GM12878 (cell line): ENCODE data around the gene ESR1. TPM values are rescaled to one million over a fixed set of nuclear protein-coding genes. Genes with fewer than 3 reads are reported as not detected.

Experiments
- ATAC-seq: fragments of 200-7000 bp; cut with Tn5 transposase; 3 replicates; pipeline ENCODE4 v1.9.1; 2020; ENCODE audit warnings: mild to moderate bottlenecking, moderate library complexity
- BruUV-seq: library from RNA; stranded (reverse); fragments of 400-500 nt; replicated peaks from 2 replicates; lab custom pipeline; 2021; lab: Mats Ljungman, UMichigan
- CTCF ChIA-PET: fragments of 300-600 bp; sonication (Branson Sonifier 250); formaldehyde crosslinking; extraction: SDS; loops from one replicate; lab custom pipeline; 2021; ENCODE audit warnings: inconsistent platforms; lab: Yijun Ruan, JAX
- POLR2A ChIA-PET: fragments of 350-600 bp; formaldehyde crosslinking; extraction: SDS; loops from one replicate; lab custom pipeline; 2021; ENCODE audit warnings: inconsistent platforms; lab: Charles Lee
- RAD21 ChIA-PET: fragments of 300-600 bp; sonication (Branson Sonifier 250); formaldehyde crosslinking; loops from one replicate; lab custom pipeline; 2023; ENCODE audit warnings: antibody characterized with exemption; ENCODE audit not compliant: unreplicated experiment; lab: Charles Lee
- SMC1A ChIA-PET: fragments of 300-600 bp; sonication (Branson Sonifier 250); formaldehyde crosslinking; loops from one replicate; lab custom pipeline; 2023; ENCODE audit not compliant: unreplicated experiment, uncharacterized antibody; lab: Charles Lee
- DNase-seq: peaks from one replicate; pipeline ENCODE4 v3.0.0-alpha.2; 2011; ENCODE audit warnings: low read depth, low spot score
- FAIRE-seq: peaks from 3 replicates; lab custom pipeline; 2011; peaks lifted over from hg19 to GRCh38; lab: Jason Lieb, UNC
- H2AFZ ChIP-seq: 2 replicates; pipeline ENCODE4 v1.6.0; 2011; ENCODE audit warnings: low read depth, low read length, control low read depth; ENCODE audit not compliant: control insufficient read depth
- H3K27ac ChIP-seq: 2 replicates; pipeline ENCODE4 v1.5.1; 2011; ENCODE audit warnings: control low read depth; ENCODE audit not compliant: control insufficient read depth, insufficient read depth
- H3K27me3 ChIP-seq, 2 experiments: replicated peaks in 1 of 2; 2 replicates each; pipeline versions ENCODE4 v1.6.0 to v1.6.1; 2011; ENCODE audit warnings: low read length in 1 of 2; ENCODE audit not compliant: control insufficient read depth in 2 of 2, insufficient read depth in 2 of 2
- H3K36me3 ChIP-seq, 2 experiments: 2 replicates each; pipeline ENCODE4 v1.5.1; 2011; ENCODE audit warnings: low read length in 1 of 2; ENCODE audit not compliant: control insufficient read depth in 2 of 2, insufficient read depth in 2 of 2
- H3K4me1 ChIP-seq: 2 replicates; pipeline ENCODE4 v1.6.1; 2011; ENCODE audit warnings: mild to moderate bottlenecking, low read length, moderate library complexity, mixed read lengths; ENCODE audit not compliant: control insufficient read depth, insufficient read depth
- H3K4me2 ChIP-seq: 2 replicates; pipeline ENCODE4 v1.6.0; 2011; ENCODE audit warnings: control low read depth; ENCODE audit not compliant: control insufficient read depth, insufficient read depth
- H3K4me3 ChIP-seq: fragments of 200-600 bp; sonication (generic); 2 replicates; pipeline ENCODE4 v1.5.1; 2016
- H3K79me2 ChIP-seq: 2 replicates; pipeline ENCODE4 v1.6.0; 2011; ENCODE audit warnings: low read length; ENCODE audit not compliant: control insufficient read depth, insufficient read depth
- H3K9ac ChIP-seq: 2 replicates; pipeline ENCODE4 v1.8.0; 2011; ENCODE audit warnings: low read length, control low read depth, mixed read lengths; ENCODE audit not compliant: control insufficient read depth, insufficient read depth
- H3K9me3 ChIP-seq: replicated peaks from 3 replicates; pipeline ENCODE4 v1.5.1; 2011; ENCODE audit warnings: mild to moderate bottlenecking, low read length; ENCODE audit not compliant: control insufficient read depth, insufficient read depth
- H4K20me1 ChIP-seq: 2 replicates; pipeline ENCODE4 v1.6.0; 2011; ENCODE audit not compliant: control insufficient read depth, insufficient read depth
- BHLHE40 ChIP-seq, 2 experiments: fragments of 450-650 bp in 1 of 2; IDR thresholded peaks; 2 replicates each; pipeline ENCODE4 v1.6.1; 2011 to 2017; ENCODE audit warnings: low read depth in 2 of 2, borderline replicate concordance in 1 of 2, improper control_type of control experiment in 1 of 2, low read length in 1 of 2, mild to moderate bottlenecking in 1 of 2
- CBFB ChIP-seq: IDR thresholded peaks from 2 replicates; pipeline ENCODE4 v1.6.1; 2016; ENCODE audit warnings: antibody characterized with exemption, low read depth
- CBX5 ChIP-seq: sonication (generic); IDR thresholded peaks from 2 replicates; pipeline ENCODE4 v1.6.1; 2016; ENCODE audit warnings: low read depth, moderate library complexity, mild to moderate bottlenecking, inconsistent platforms
- HDAC6 ChIP-seq: fragments of 200-600 bp; sonication (generic); IDR thresholded peaks from one replicate; pipeline ENCODE4 v1.8.0; 2017; ENCODE audit warnings: antibody characterized with exemption; ENCODE audit not compliant: unreplicated experiment
- MEF2B ChIP-seq: fragments of 450-650 bp; IDR thresholded peaks from 2 replicates; pipeline ENCODE4 v1.6.1; 2018; ENCODE audit warnings: mild to moderate bottlenecking, moderate library complexity; ENCODE audit not compliant: partially characterized antibody, poor library complexity, severe bottlenecking
- NFIC ChIP-seq: IDR thresholded peaks from 2 replicates; pipeline ENCODE4 v1.6.1; 2012; ENCODE audit warnings: low read depth, mild to moderate bottlenecking, inconsistent platforms, low read length, moderate library complexity
- NFYA ChIP-seq: IDR thresholded peaks from 2 replicates; pipeline ENCODE4 v1.6.1; 2011; ENCODE audit warnings: low read depth, mild to moderate bottlenecking, low read length, improper control_type of control experiment, borderline replicate concordance
- TAF1 ChIP-seq: IDR thresholded peaks from 2 replicates; pipeline ENCODE4 v1.6.1; 2011; ENCODE audit warnings: mild to moderate bottlenecking, low read depth, low read length, borderline replicate concordance
- ZNF24 ChIP-seq: fragments of 450-650 bp; IDR thresholded peaks from 2 replicates; pipeline ENCODE4 v1.6.1; 2017; ENCODE audit warnings: antibody characterized with exemption, mild to moderate bottlenecking
- ZNF384 ChIP-seq: IDR thresholded peaks from 2 replicates; pipeline ENCODE4 v1.6.1; 2012; ENCODE audit warnings: low read depth, mild to moderate bottlenecking, low read length, improper control_type of control experiment, borderline replicate concordance
- WGBS: methylation state at CpG from one replicate; pipeline ENCODE4 v1.1.6; 2016; ENCODE audit warnings: low lambda C conversion rate; ENCODE audit not compliant: insufficient replicate concordance, insufficient coverage; ENCODE audit errors: missing lambda C conversion rate; 5-methylcytosine and 5-hydroxymethylcytosine counted together
- in situ Hi-C: fragments of 300-500 bp; cut with MboI; formaldehyde crosslinking; loops from 9 replicates; pipeline ENCODE4 v1.14.3; 2018; ENCODE audit warnings: mixed read lengths
- intact Hi-C: fragments of 100-400 bp; cut with micrococcal nuclease; formaldehyde crosslinking; loops from one replicate; pipeline ENCODE4 v1.14.2; 2022; ENCODE audit not compliant: unreplicated experiment
- polyA plus RNA-seq, 11 experiments: library from polyadenylated mRNA; depleted of rRNA in 4 of 11; unstranded in 6 of 11; stranded (reverse) in 5 of 11; fragments of >200 nt; fragmentation: Nextera tagmentation in 4 of 11; fragmentation: Illumina TruSeq in 1 of 11; extraction: Ambion mirVana in 4 of 11; extraction: Trizol in 1 of 11; gene quantifications; 1 replicate in 1 of 11; 2 replicates in 10 of 11; pipeline versions ENCODE4 v1.2.1 to v1.2.3, GENCODE V29; 2011 to 2016; ENCODE audit warnings: inconsistent platforms in 2 of 11, missing spikeins in 2 of 11, low read depth in 1 of 11
- total RNA-seq, 4 experiments: library from RNA; depleted of rRNA in 3 of 4; stranded (reverse); fragments of >200 nt in 3 of 4; fragmentation: Illumina TruSeq in 1 of 4; extraction: Trizol in 1 of 4; gene quantifications; 2 replicates each; pipeline versions ENCODE4 v1.2.1 to v1.2.3, GENCODE V29; 2013 to 2021
- TF ChIP-seq, protein P1 (sequence below): fragments of 450-650 bp; IDR thresholded peaks from 2 replicates; pipeline ENCODE4 v1.6.1; 2017; ENCODE audit warnings: mild to moderate bottlenecking
- TF ChIP-seq, protein P2 (sequence below): fragments of 450-650 bp; IDR thresholded peaks from 2 replicates; pipeline ENCODE4 v1.6.1; 2018; ENCODE audit warnings: borderline replicate concordance, mild to moderate bottlenecking; ENCODE audit not compliant: partially characterized antibody

ESR1 gene
- total and polyA plus RNA-seq, 10 of the 15 experiments (the other 5 are each of a cell fraction or from before 2014, with no cell fraction given) = 0.03 to 0.51 (median 0.21) TPM; not detected in 4

DNA sequence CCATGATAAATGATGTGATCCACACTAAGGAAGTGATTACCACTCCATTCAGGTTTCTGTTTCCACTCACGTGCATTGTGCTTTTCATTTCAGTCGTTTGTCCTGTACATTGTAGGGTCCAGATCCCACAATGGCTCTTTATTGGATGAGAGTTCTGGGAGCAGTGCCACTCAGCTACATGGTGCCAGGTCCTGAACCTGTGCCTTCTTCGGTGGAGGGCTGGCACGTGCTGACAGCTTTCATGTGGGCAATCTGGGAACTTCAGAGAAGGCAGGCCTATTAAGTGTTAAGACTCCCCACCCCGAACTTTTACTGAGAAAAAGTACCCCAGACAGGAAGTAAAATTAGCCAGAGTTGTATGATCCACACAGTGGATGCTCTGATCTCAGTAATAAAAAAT, 255.0 kb downstream of the ESR1 start:
- Histone ChIP-seq H3K27ac (no peak overlapping the region), H3K9me3 (no peaks in the 10 kb centered on the region), H3K27me3 (no peaks in the 10 kb centered on the region), H3K4me1 (no peaks in the 10 kb centered on the region), H3K4me3 (no peak overlapping the region), H3K4me2 (no peak overlapping the region), H3K36me3 (no peaks in the 10 kb centered on the region), H3K9ac (no peak overlapping the region), H4K20me1 (no peaks in the 10 kb centered on the region), H2AFZ (no peak overlapping the region), H3K79me2 (no peaks in the 10 kb centered on the region)
- no TSS peak for BruUV-seq
- TF ChIP-seq NFIC (no peak), BHLHE40 (IDR thresholded peaks at IDR 0.05; ENCODE audit: borderline replicate concordance in 1 of 2, low read depth in 2 of 2, low read length in 1 of 2) (peak in 1 of 2 experiments; percentile 53; a peak in 1 of 4 replicates)
- ChIA-PET POLR2A (no interaction called here), RAD21 (no interaction called here), CTCF (interaction anchor here (0.7 kb wide), 1 partner anchor 297 kb away, joined by 3 read pairs; no protein-coding TSS in a partner anchor), SMC1A (no interaction called here)
- in situ Hi-C loops (no loop called here), intact Hi-C loops (no loop called here)
- DNase-seq = no peak
- WGBS = 8% methylated on average over 5 of the region's 5 CpGs
- ATAC-seq = no peak
- no peak for FAIRE-seq

DNA sequence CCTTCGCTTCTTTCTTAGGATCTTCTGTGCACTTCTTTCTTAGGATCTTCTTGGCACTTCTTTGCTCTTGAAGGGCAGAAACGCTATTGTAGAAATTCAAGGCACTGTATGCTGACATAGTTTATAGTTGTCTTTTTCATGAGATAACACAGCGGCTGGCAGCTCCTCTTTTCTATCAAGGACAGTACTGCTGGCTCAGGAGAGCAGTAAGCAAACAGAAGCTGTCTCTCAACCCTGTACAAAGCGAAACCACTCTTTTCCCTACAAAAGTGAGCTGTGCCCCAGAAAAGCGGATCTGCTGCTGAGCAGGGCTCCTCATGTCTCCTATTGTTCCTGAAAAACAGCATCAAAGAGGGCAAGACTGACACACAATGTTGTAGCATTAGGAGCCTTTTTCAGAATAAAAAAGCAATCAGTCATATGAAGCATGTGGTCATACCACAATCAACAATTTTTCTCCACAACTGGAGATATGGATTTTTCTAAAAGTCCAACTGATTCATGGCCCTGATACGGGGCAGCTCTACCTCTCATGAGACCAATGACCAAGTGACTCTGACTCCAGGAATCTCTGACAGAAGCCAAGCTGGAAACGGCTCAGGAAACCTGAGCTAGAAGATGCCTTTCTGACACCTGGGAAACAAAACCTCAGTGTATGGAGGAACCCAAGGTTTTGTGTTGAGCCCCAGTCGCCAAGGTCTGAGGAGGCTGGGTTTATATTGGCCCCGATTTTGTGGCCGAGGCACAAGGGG, 255.9 kb downstream of the ESR1 start:
- Histone ChIP-seq H3K4me1 (no peaks in the 10 kb centered on the region), H3K27ac (no peak overlapping the region), H3K9me3 (no peaks in the 10 kb centered on the region), H4K20me1 (no peaks in the 10 kb centered on the region), H2AFZ (no peak overlapping the region), H3K9ac (no peak overlapping the region), H3K79me2 (no peaks in the 10 kb centered on the region), H3K27me3 (no peaks in the 10 kb centered on the region), H3K4me3 (no peak overlapping the region), H3K4me2 (no peak overlapping the region), H3K36me3 (no peaks in the 10 kb centered on the region)
- no peak for TF ChIP-seq ZNF24
- TF ChIP-seq ZNF384 = no peak
- TF ChIP-seq CBX5 = no peak
- no peak for TF ChIP-seq CBFB
- TF ChIP-seq, protein P1, sequence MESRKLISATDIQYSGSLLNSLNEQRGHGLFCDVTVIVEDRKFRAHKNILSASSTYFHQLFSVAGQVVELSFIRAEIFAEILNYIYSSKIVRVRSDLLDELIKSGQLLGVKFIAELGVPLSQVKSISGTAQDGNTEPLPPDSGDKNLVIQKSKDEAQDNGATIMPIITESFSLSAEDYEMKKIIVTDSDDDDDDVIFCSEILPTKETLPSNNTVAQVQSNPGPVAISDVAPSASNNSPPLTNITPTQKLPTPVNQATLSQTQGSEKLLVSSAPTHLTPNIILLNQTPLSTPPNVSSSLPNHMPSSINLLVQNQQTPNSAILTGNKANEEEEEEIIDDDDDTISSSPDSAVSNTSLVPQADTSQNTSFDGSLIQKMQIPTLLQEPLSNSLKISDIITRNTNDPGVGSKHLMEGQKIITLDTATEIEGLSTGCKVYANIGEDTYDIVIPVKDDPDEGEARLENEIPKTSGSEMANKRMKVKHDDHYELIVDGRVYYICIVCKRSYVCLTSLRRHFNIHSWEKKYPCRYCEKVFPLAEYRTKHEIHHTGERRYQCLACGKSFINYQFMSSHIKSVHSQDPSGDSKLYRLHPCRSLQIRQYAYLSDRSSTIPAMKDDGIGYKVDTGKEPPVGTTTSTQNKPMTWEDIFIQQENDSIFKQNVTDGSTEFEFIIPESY = no peak
- no peak for TF ChIP-seq TAF1
- TF ChIP-seq NFYA = no peak
- no peak for TF ChIP-seq HDAC6
- TF ChIP-seq, protein P2, sequence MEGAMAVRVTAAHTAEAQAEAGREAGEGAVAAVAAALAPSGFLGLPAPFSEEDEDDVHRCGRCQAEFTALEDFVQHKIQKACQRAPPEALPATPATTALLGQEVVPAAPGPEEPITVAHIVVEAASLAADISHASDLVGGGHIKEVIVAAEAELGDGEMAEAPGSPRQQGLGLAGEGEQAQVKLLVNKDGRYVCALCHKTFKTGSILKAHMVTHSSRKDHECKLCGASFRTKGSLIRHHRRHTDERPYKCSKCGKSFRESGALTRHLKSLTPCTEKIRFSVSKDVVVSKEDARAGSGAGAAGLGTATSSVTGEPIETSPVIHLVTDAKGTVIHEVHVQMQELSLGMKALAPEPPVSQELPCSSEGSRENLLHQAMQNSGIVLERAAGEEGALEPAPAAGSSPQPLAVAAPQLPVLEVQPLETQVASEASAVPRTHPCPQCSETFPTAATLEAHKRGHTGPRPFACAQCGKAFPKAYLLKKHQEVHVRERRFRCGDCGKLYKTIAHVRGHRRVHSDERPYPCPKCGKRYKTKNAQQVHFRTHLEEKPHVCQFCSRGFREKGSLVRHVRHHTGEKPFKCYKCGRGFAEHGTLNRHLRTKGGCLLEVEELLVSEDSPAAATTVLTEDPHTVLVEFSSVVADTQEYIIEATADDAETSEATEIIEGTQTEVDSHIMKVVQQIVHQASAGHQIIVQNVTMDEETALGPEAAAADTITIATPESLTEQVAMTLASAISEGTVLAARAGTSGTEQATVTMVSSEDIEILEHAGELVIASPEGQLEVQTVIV = no peak
- TF ChIP-seq MEF2B = no peak
- FAIRE-seq = no peak
- intact Hi-C loops = no loop called here
- ChIA-PET SMC1A (interaction anchor here (0.9 kb wide), 1 partner anchor 121 kb away, joined by 3 read pairs; no protein-coding TSS in a partner anchor), RAD21 (no interaction called here), POLR2A (no interaction called here), CTCF (no interaction called here)
- no TSS peak for BruUV-seq
- in situ Hi-C loops = no loop called here
- no peak for ATAC-seq
- 21% methylated on average over 10 of the region's 10 CpGs for WGBS
- DNase-seq = no peak
